ENCODE data around the gene SEMA5B. TPM values are rescaled to one million over a fixed set of nuclear protein-coding genes. Genes with fewer than 3 reads are reported as not detected.

The SEMA5B gene
- total and polyA plus RNA-seq, 2 of the 4 experiments (the other 2 are of a cell fraction), result not detected

DNA sequence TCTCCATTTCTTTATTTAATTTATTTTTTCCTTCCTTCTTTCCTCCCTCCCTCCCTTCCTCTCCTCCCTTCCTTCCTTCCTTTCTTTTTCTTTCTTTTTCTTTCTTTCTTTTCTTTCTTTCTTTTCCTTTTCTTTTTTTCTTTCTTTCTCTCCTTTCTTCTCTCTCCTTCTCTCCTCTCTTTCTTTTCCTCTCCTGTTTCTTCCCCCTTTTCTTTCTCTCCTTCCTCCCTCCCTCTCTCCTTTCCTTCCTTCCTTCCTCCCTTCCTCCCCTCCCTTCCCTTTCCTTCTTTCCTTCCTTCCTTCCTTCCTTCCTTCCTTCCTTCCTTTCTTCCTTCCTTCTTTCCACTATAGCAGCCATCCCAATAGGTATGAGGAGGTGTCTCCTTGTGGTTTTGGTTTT lies 32.5 kb upstream of the SEMA5B start:
- ChIA-PET POLR2A (ENCODE audit: unreplicated experiment) (no interaction called here), CTCF (no interaction called here)
- in situ Hi-C loops (cut with MboI; ENCODE audit: low sequenced_read_pairs) (no loop called here), intact Hi-C loops (cut with micrococcal nuclease) (no loop called here), dilution Hi-C loops (cut with HindIII; ENCODE audit: low sequenced_read_pairs, unreplicated experiment) (no loop called here)
- no peak overlapping the region for H2AFZ ChIP-seq (replicated peaks; ENCODE audit: low read length, poor library complexity)
- H2BK120ac ChIP-seq (ENCODE audit: low read depth, low read length), result no peak overlapping the region
- no peaks in the 10 kb centered on the region for H3K36me3 ChIP-seq (ENCODE audit: control insufficient read depth, insufficient read depth, low read length)
- no peak overlapping the region for H3K4me2 ChIP-seq (ENCODE audit: low read depth, low read length)
- peaks cover 21% of the 10 kb centered on the region for H3K27me3 ChIP-seq (ENCODE audit: control insufficient read depth, insufficient read depth, low read length)
- H3K56ac ChIP-seq (ENCODE audit: extremely low read depth, insufficient read depth, low read length), result no peak overlapping the region
- H3K27ac ChIP-seq (ENCODE audit: insufficient read depth, low read length), result no peak overlapping the region
- H3K9ac ChIP-seq (ENCODE audit: low read depth, low read length), result no peak overlapping the region
- H3K14ac ChIP-seq (replicated peaks; ENCODE audit: low read depth, low read length), result no peak overlapping the region
- no peak overlapping the region for H2AK9ac ChIP-seq (replicated peaks; ENCODE audit: low read depth, low read length, poor library complexity)
- H3K23ac ChIP-seq (ENCODE audit: low read depth, low read length), result no peak overlapping the region
- H4K5ac ChIP-seq (ENCODE audit: low read depth, low read length), result no peak overlapping the region
- TF ChIP-seq CEBPB (IDR thresholded peaks at IDR 0.05; ENCODE audit: low read depth, low read length), result no peak
- TF ChIP-seq CHD1 (IDR thresholded peaks at IDR 0.05; ENCODE audit: low read depth, low read length), result no peak
- no peak for TF ChIP-seq FOS (IDR thresholded peaks at IDR 0.05; ENCODE audit: low read depth, low read length)
- no peak for TF ChIP-seq POLR2A (IDR thresholded peaks at IDR 0.05; ENCODE audit: low read depth, low read length)
- no peak for TF ChIP-seq MAZ (IDR thresholded peaks at IDR 0.05; ENCODE audit: borderline replicate concordance, low read depth, low read length)
- TF ChIP-seq, protein P1, sequence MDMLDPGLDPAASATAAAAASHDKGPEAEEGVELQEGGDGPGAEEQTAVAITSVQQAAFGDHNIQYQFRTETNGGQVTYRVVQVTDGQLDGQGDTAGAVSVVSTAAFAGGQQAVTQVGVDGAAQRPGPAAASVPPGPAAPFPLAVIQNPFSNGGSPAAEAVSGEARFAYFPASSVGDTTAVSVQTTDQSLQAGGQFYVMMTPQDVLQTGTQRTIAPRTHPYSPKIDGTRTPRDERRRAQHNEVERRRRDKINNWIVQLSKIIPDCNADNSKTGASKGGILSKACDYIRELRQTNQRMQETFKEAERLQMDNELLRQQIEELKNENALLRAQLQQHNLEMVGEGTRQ (IDR thresholded peaks at IDR 0.05; ENCODE audit: low read depth, low read length), result no peak
- TF ChIP-seq RCOR1 (IDR thresholded peaks at IDR 0.05; ENCODE audit: insufficient replicate concordance, low read length), result no peak
- TF ChIP-seq NFE2L2 (IDR thresholded peaks at IDR 0.05; ENCODE audit: low read depth, low read length), result no peak
- TF ChIP-seq MAFK (IDR thresholded peaks at IDR 0.05; ENCODE audit: low read depth, low read length), result no peak
- TF ChIP-seq RFX5 (IDR thresholded peaks at IDR 0.05; ENCODE audit: low read depth, low read length), result no peak
- no peak for TF ChIP-seq BHLHE40 (IDR thresholded peaks at IDR 0.05; ENCODE audit: low read depth, low read length)
- TF ChIP-seq, protein P2, sequence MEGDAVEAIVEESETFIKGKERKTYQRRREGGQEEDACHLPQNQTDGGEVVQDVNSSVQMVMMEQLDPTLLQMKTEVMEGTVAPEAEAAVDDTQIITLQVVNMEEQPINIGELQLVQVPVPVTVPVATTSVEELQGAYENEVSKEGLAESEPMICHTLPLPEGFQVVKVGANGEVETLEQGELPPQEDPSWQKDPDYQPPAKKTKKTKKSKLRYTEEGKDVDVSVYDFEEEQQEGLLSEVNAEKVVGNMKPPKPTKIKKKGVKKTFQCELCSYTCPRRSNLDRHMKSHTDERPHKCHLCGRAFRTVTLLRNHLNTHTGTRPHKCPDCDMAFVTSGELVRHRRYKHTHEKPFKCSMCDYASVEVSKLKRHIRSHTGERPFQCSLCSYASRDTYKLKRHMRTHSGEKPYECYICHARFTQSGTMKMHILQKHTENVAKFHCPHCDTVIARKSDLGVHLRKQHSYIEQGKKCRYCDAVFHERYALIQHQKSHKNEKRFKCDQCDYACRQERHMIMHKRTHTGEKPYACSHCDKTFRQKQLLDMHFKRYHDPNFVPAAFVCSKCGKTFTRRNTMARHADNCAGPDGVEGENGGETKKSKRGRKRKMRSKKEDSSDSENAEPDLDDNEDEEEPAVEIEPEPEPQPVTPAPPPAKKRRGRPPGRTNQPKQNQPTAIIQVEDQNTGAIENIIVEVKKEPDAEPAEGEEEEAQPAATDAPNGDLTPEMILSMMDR (conservative IDR thresholded peaks at IDR 0.05; ENCODE audit: low read depth, low read length), result no peak
- TF ChIP-seq SMC3 (IDR thresholded peaks at IDR 0.05; ENCODE audit: low read depth, low read length), result no peak
- TF ChIP-seq RAD21 (IDR thresholded peaks at IDR 0.05; ENCODE audit: low read length), result no peak
- TF ChIP-seq, protein P3, sequence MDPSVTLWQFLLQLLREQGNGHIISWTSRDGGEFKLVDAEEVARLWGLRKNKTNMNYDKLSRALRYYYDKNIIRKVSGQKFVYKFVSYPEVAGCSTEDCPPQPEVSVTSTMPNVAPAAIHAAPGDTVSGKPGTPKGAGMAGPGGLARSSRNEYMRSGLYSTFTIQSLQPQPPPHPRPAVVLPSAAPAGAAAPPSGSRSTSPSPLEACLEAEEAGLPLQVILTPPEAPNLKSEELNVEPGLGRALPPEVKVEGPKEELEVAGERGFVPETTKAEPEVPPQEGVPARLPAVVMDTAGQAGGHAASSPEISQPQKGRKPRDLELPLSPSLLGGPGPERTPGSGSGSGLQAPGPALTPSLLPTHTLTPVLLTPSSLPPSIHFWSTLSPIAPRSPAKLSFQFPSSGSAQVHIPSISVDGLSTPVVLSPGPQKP (IDR thresholded peaks at IDR 0.05; ENCODE audit: borderline replicate concordance, low read depth, low read length), result no peak
- TF ChIP-seq MXI1 (IDR thresholded peaks at IDR 0.05; ENCODE audit: borderline replicate concordance, low read depth, low read length), result no peak
- DNase-seq (no peak), ATAC-seq (ENCODE audit: low read depth) (no peak)
- no peak overlapping the region for H3K18ac ChIP-seq (ENCODE audit: low read depth, low read length)
- no peak overlapping the region for H2BK20ac ChIP-seq (ENCODE audit: low read depth, low read length)
- no peak overlapping the region for H2AK5ac ChIP-seq (ENCODE audit: low read depth, low read length)
- no peaks in the 10 kb centered on the region for H4K20me1 ChIP-seq (ENCODE audit: insufficient read depth, low read length)
- H3K79me1 ChIP-seq (ENCODE audit: low read depth in 1 of 2, low read length in 2 of 2), result no peaks in the 10 kb centered on the region
- 0 out of 2 replicates have a peak, but pooled peaks cover 2% of the 10 kb centered on the region for H3K9me3 ChIP-seq (ENCODE audit: control insufficient read depth, insufficient read depth, low read length)
- H4K8ac ChIP-seq (ENCODE audit: low read depth in 2 of 2, low read length in 2 of 2), result no peak overlapping the region
- BruUV-seq (replicated peaks), result no TSS peak
- H3K9me1 ChIP-seq (ENCODE audit: insufficient read depth, low read length), result peaks cover 3% of the 10 kb centered on the region; the same call in 1 of the 2 replicates
- H4K91ac ChIP-seq (ENCODE audit: insufficient read depth, low read depth, low read length), result no peak overlapping the region
- H2BK5ac ChIP-seq (ENCODE audit: low read depth, low read length, poor library complexity, severe bottlenecking), result no peak overlapping the region
- H2BK15ac ChIP-seq (ENCODE audit: low read depth, low read length), result no peak overlapping the region
- no peaks in the 10 kb centered on the region for H3K4me1 ChIP-seq (ENCODE audit: control insufficient read depth, insufficient read depth, low read length)
- no peak overlapping the region for H3K4me3 ChIP-seq (ENCODE audit: insufficient read depth, low read depth, low read length)
- no peak overlapping the region for H3K4ac ChIP-seq (ENCODE audit: low read depth, low read length)

Measured in IMR-90 (cell line).